Mesendoderm (in vitro differentiated cells): Measurements from ENCODE around the gene ITGA2.

ENCODE experiments used
- DNase-seq: peaks from one replicate; pipeline ENCODE4 v3.0.0; 2013
- H2AK5ac ChIP-seq: 2 replicates; pipeline ENCODE4 v1.6.1; 2013; ENCODE audit warnings: low read length, inconsistent platforms
- H2BK120ac ChIP-seq: 2 replicates; pipeline ENCODE4 v1.6.1; 2013; ENCODE audit warnings: low read depth, mild to moderate bottlenecking, low read length, moderate library complexity, mixed read lengths
- H2BK15ac ChIP-seq: replicated peaks from 2 replicates; pipeline ENCODE4 v1.6.1; 2013; ENCODE audit warnings: low read depth, mild to moderate bottlenecking, moderate library complexity
- H2BK5ac ChIP-seq: 2 replicates; pipeline ENCODE4 v1.6.1; 2013; ENCODE audit warnings: low read length, inconsistent platforms
- H3K18ac ChIP-seq: 2 replicates; pipeline ENCODE4 v1.6.1; 2013; ENCODE audit warnings: mild to moderate bottlenecking, low read length, mixed read lengths
- H3K23ac ChIP-seq: one replicate; pipeline ENCODE4 v1.6.1; 2013; ENCODE audit warnings: low read length
- H3K27ac ChIP-seq: 2 replicates; pipeline ENCODE4 v1.5.1; 2013; ENCODE audit warnings: low read depth, mild to moderate bottlenecking, inconsistent platforms, low read length, moderate library complexity
- H3K27me3 ChIP-seq: 2 replicates; pipeline ENCODE4 v1.6.1; 2013; ENCODE audit warnings: low read length, control low read depth, mild to moderate bottlenecking, inconsistent platforms; ENCODE audit not compliant: insufficient read depth, poor library complexity
- H3K36me3 ChIP-seq: 2 replicates; pipeline ENCODE4 v1.6.1; 2013; ENCODE audit warnings: low read length, inconsistent platforms; ENCODE audit not compliant: control insufficient read depth, insufficient read depth
- H3K4ac ChIP-seq: one replicate; pipeline ENCODE4 v1.6.1; 2013; ENCODE audit warnings: low read depth, mild to moderate bottlenecking, low read length, moderate library complexity
- H3K4me1 ChIP-seq: 2 replicates; pipeline ENCODE4 v1.6.1; 2013; ENCODE audit warnings: low read depth, low read length, inconsistent platforms; ENCODE audit not compliant: control insufficient read depth
- H3K4me2 ChIP-seq: 2 replicates; pipeline ENCODE4 v1.6.1; 2013; ENCODE audit warnings: low read length
- H3K4me3 ChIP-seq: 2 replicates; pipeline ENCODE4 v1.5.1; 2013; ENCODE audit warnings: mild to moderate bottlenecking, low read length
- H3K56ac ChIP-seq: one replicate; pipeline ENCODE4 v1.6.1; 2013; ENCODE audit warnings: low read length
- H3K79me1 ChIP-seq: 2 replicates; pipeline ENCODE4 v1.6.1; 2013; ENCODE audit warnings: low read length, inconsistent platforms
- H3K79me2 ChIP-seq: 2 replicates; pipeline ENCODE4 v1.6.1; 2013; ENCODE audit warnings: mild to moderate bottlenecking, low read length; ENCODE audit not compliant: control insufficient read depth, insufficient read depth
- H3K9ac ChIP-seq: 2 replicates; pipeline ENCODE4 v1.6.1; 2013; ENCODE audit warnings: low read length, inconsistent platforms
- H4K5ac ChIP-seq: one replicate; pipeline ENCODE4 v1.6.1; 2013; ENCODE audit warnings: low read length
- H4K8ac ChIP-seq: one replicate; pipeline ENCODE4 v1.6.1; 2013; ENCODE audit warnings: low read depth, mild to moderate bottlenecking, control low read depth, low read length, moderate library complexity
- WGBS: extraction: QIAGEN DNeasy Blood & Tissue Kit; methylation state at CpG from one replicate; pipeline ENCODE4 v1.1.7; 2013; ENCODE audit warnings: low lambda C conversion rate, missing lambda C conversion rate; ENCODE audit not compliant: insufficient coverage; ENCODE audit errors: extremely low coverage; 5-methylcytosine and 5-hydroxymethylcytosine counted together

The ITGA2 gene

DNA sequence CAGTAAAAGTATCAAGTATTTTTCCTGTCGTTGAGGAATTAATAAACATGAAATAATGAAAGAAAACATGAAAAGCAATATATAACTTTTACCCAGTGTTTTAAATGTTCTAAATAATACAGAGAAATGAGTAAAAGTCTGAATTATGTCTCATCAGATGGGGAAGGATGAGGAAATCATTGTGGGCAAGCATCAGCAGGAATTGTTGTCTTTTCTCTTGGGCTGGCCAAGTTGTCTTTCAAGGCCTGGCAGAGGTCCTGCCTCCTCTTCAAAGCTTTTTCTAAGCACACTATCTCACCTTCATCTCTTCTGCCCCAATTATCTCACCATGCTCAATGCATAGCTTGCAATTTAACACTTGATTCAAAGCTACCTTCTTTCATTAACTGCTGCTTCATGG lies 78.5 kb downstream of the ITGA2 start:
- no peaks in the 10 kb centered on the region for H3K79me2 ChIP-seq
- H3K23ac ChIP-seq = no peak overlapping the region
- no peak overlapping the region for H3K4me3 ChIP-seq
- H3K56ac ChIP-seq = no peak overlapping the region
- H3K9ac ChIP-seq = no peak overlapping the region
- no peak for DNase-seq
- H3K27ac ChIP-seq = no peak overlapping the region
- H2BK5ac ChIP-seq = no peak overlapping the region
- H3K79me1 ChIP-seq = no peaks in the 10 kb centered on the region
- no peaks in the 10 kb centered on the region for H3K36me3 ChIP-seq
- no peaks in the 10 kb centered on the region for H3K27me3 ChIP-seq
- H3K18ac ChIP-seq = no peak overlapping the region
- no peak overlapping the region for H3K4ac ChIP-seq
- H2BK120ac ChIP-seq = no peak overlapping the region
- no peak overlapping the region for H4K5ac ChIP-seq
- no peak overlapping the region for H2AK5ac ChIP-seq
- no peak overlapping the region for H3K4me2 ChIP-seq
- no peak overlapping the region for H4K8ac ChIP-seq
- H3K4me1 ChIP-seq = no peaks in the 10 kb centered on the region
- no peak overlapping the region for H2BK15ac ChIP-seq
- WGBS = no CpG with 5 or more reads among the region's 1 CpG

DNA sequence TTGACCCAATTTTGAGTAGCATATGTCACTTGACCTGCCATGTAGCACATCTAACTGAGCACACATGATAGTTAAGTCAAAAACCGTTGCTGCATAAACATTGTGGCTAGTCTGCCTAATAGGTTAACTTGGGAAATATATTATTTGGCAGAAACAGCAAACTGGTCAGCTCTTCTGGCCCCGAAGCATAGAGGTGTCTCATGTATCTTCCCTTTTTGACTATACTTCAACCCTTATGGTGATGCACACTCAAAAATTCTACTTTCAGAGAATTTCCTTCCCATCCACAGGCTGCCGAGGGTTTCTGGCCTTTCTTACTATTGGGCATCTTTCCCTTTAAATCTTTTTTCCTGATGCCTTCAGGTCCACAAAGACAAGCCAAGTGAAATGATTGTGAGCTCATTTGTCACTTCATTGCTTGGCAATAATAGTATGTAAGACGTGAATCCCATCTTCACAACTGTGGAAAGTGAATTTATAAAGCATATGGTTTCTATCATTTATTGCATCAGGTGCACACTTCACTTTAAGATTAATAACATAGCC lies 79.2 kb downstream of the ITGA2 start:
- H2AK5ac ChIP-seq = no peak overlapping the region
- no peak overlapping the region for H3K4me2 ChIP-seq
- no peaks in the 10 kb centered on the region for H3K27me3 ChIP-seq
- no peak overlapping the region for H4K5ac ChIP-seq
- H3K4me3 ChIP-seq = no peak overlapping the region
- WGBS = no CpG with 5 or more reads among the region's 4 CpGs
- no peak overlapping the region for H2BK5ac ChIP-seq
- H3K4ac ChIP-seq = no peak overlapping the region
- H3K79me2 ChIP-seq = no peaks in the 10 kb centered on the region
- no peak overlapping the region for H3K9ac ChIP-seq
- H3K18ac ChIP-seq = no peak overlapping the region
- no peak overlapping the region for H3K56ac ChIP-seq
- H3K79me1 ChIP-seq = no peaks in the 10 kb centered on the region
- DNase-seq = no peak
- no peak overlapping the region for H3K27ac ChIP-seq
- no peaks in the 10 kb centered on the region for H3K4me1 ChIP-seq
- no peak overlapping the region for H2BK120ac ChIP-seq
- H2BK15ac ChIP-seq = no peak overlapping the region
- H3K36me3 ChIP-seq = no peaks in the 10 kb centered on the region
- no peak overlapping the region for H3K23ac ChIP-seq
- H4K8ac ChIP-seq = no peak overlapping the region

DNA sequence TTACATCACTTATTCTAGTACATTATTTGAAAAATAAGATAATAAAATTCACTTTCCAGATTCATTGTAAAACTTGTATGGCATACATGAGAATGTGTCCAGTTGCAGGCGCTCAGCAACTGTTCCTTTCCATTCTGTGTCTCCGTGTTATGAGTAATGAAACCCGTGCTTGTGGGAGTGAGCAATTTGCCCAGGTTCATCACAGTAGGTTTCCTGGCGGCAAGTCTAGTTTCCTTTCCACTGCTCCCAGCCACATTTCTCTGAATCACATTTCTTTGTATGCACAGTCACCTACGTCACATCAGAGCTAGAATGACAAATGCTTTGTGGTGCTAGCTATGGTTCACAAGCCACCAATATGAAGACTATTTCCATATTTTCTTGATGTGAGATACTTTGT lies 80.5 kb downstream of the ITGA2 start:
- Histone ChIP-seq H3K4me1 (no peaks in the 10 kb centered on the region), H3K4me3 (no peak overlapping the region), H3K79me1 (no peaks in the 10 kb centered on the region), H4K8ac (no peak overlapping the region), H3K27me3 (no peaks in the 10 kb centered on the region), H3K56ac (no peak overlapping the region), H2BK15ac (no peak overlapping the region), H4K5ac (no peak overlapping the region), H3K4me2 (no peak overlapping the region), H3K36me3 (no peaks in the 10 kb centered on the region), H3K18ac (no peak overlapping the region), H3K4ac (no peak overlapping the region), H3K9ac (no peak overlapping the region), H2AK5ac (no peak overlapping the region), H2BK120ac (no peak overlapping the region), H2BK5ac (no peak overlapping the region), H3K27ac (no peak overlapping the region), H3K79me2 (no peaks in the 10 kb centered on the region), H3K23ac (no peak overlapping the region)
- DNase-seq = no peak
- WGBS = no CpG with 5 or more reads among the region's 5 CpGs

DNA sequence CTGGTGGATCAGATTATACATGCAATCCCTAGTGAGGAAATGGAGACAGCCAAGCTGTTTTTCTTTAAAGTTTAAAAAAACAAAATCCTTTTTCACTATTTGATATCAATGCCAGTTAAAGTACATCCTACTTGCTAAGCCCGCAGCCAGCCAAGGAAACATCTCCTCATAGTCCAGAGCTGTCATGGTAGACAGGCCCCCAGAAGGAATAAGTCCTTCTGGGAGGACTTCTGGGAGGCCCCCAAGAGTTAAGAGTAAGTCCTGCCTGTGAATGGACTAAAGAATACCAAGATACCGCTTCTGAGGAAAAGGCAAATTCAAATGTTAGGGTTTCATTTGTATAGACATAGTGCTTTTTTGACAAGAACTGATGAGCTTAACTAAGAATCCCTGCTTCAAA lies 82.1 kb downstream of the ITGA2 start:
- DNase-seq = no peak
- Histone ChIP-seq H4K5ac (no peak overlapping the region), H3K4me2 (no peak overlapping the region), H3K9ac (no peak overlapping the region), H3K4ac (no peak overlapping the region), H2BK120ac (no peak overlapping the region), H3K27me3 (no peaks in the 10 kb centered on the region), H3K23ac (no peak overlapping the region), H3K79me1 (no peaks in the 10 kb centered on the region), H4K8ac (no peak overlapping the region), H3K27ac (no peak overlapping the region), H3K36me3 (no peaks in the 10 kb centered on the region), H2BK5ac (no peak overlapping the region), H3K4me3 (no peak overlapping the region), H2BK15ac (no peak overlapping the region), H2AK5ac (no peak overlapping the region), H3K4me1 (no peaks in the 10 kb centered on the region), H3K18ac (no peak overlapping the region), H3K56ac (no peak overlapping the region), H3K79me2 (no peaks in the 10 kb centered on the region)
- WGBS = no CpG with 5 or more reads among the region's 2 CpGs

DNA sequence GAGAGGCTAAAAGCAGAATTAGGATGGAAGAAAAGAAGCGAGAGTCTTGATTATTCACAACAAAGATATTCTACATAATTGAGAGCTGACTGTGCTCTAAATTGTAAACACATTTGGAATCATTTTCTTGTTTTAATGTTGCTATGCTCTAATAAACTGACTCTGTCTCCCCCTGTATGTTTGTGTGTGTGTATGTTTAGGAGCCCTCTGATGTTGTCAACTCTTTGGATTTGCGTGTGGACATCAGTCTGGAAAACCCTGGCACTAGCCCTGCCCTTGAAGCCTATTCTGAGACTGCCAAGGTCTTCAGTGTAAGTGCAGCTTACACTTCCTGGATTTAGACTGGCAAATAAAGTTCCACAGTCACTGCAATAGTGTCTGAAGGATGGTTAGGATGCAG lies 82.6 kb downstream of the ITGA2 start:
- H3K79me2 ChIP-seq = no peaks in the 10 kb centered on the region
- H3K18ac ChIP-seq = no peak overlapping the region
- no peak overlapping the region for H4K8ac ChIP-seq
- no peak overlapping the region for H3K4ac ChIP-seq
- no peak overlapping the region for H3K56ac ChIP-seq
- H3K4me1 ChIP-seq = no peaks in the 10 kb centered on the region
- no peaks in the 10 kb centered on the region for H3K79me1 ChIP-seq
- no peaks in the 10 kb centered on the region for H3K27me3 ChIP-seq
- no peak overlapping the region for H3K4me2 ChIP-seq
- no peak overlapping the region for H2BK120ac ChIP-seq
- H3K23ac ChIP-seq = no peak overlapping the region
- H2AK5ac ChIP-seq = no peak overlapping the region
- no peak overlapping the region for H2BK15ac ChIP-seq
- no peak overlapping the region for H2BK5ac ChIP-seq
- H3K9ac ChIP-seq = no peak overlapping the region
- H4K5ac ChIP-seq = no peak overlapping the region
- whole genome bisulfite sequencing = no CpG with 5 or more reads among the region's 2 CpGs
- no peak overlapping the region for H3K27ac ChIP-seq
- no peak overlapping the region for H3K4me3 ChIP-seq
- no peak for DNase-seq
- no peaks in the 10 kb centered on the region for H3K36me3 ChIP-seq

DNA sequence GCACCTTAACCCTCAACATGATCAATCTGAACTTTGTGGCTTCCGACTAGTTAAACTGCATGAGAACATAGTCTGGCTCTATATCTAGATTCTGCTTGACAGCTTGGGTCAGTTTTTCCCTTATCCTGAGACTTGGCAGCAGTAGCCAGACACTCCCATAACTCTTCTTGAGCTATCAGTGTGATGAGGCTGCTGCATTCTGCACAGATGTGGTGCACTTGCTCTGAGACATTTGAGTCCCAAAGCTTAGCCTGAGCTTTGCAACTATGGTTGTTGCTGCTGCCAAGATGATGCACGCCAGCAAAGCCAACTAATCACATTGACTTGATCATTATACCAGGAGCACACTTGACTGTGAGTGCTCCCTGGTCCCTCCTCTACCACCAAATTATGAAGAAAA lies 84.2 kb downstream of the ITGA2 start:
- no peak overlapping the region for H2BK5ac ChIP-seq
- no peaks in the 10 kb centered on the region for H3K36me3 ChIP-seq
- DNase-seq = no peak
- no peak overlapping the region for H2BK120ac ChIP-seq
- H4K8ac ChIP-seq = no peak overlapping the region
- H3K4me1 ChIP-seq = no peaks in the 10 kb centered on the region
- no peak overlapping the region for H3K56ac ChIP-seq
- H4K5ac ChIP-seq = no peak overlapping the region
- no peak overlapping the region for H3K4me2 ChIP-seq
- H2BK15ac ChIP-seq = no peak overlapping the region
- WGBS = no CpG with 5 or more reads among the region's 2 CpGs
- H2AK5ac ChIP-seq = no peak overlapping the region
- H3K27ac ChIP-seq = no peak overlapping the region
- H3K9ac ChIP-seq = no peak overlapping the region
- no peaks in the 10 kb centered on the region for H3K79me1 ChIP-seq
- H3K18ac ChIP-seq = no peak overlapping the region
- H3K23ac ChIP-seq = no peak overlapping the region
- no peaks in the 10 kb centered on the region for H3K27me3 ChIP-seq
- H3K4ac ChIP-seq = no peak overlapping the region
- H3K79me2 ChIP-seq = no peaks in the 10 kb centered on the region
- H3K4me3 ChIP-seq = no peak overlapping the region
